HS-27A (cell line): ENCODE results near the gene KRCC1.
A peak's percentile ranks its signal among the peaks of the same experiment; 100 is the strongest.
"Not testable (repeated sequence)": the region's sequence is repeated elsewhere in the genome, so short reads cannot be mapped to it uniquely, and the experiment has no call there.

Source experiments
- DNase-seq: peaks from one replicate; pipeline ENCODE4 v3.0.0-alpha.2; 2012; ENCODE audit warnings: low read depth, missing footprints

KRCC1 gene

DNA sequence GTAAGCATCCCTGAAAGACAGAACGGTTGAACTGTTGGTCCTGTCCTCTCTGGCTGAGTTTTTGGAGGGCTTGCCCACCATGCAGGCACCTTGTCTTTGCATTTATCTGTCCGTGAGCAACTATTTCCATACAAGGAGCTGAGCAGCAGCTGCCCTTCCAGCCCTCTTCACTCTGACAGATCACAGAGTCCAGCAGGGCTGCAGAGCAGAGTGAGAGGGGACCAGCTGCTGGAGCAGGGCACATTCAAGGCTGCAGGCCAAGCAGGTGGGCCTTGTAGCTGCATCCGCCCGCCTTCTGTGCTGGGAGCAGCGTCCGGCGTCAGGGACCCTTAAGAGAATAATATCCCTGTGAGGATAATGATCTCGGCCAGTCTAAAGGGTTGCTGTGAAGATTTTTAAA, 21.5 kb upstream of the KRCC1 start:
- no peak for DNase-seq

DNA sequence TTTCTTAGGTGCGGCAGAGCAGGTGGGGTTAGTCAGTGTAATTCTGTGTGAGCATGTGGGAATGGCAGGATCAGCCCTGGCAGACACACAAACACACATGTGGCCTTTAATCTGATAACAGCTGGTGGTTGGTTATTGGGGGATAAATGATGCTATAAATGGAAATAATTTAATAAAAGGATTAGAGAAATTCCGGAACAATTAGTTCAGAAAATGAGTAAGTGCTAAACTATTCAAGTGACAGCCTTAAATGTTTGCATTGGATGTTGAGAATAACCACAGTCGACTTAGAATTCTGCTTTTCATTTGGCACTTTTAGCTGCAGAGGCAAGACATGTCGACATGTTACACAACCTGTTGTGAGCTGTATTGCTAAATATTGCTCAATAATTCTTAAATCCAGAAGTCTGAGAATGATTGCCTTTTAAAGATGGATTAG, 19.3 kb upstream of the KRCC1 start:
- peak; percentile 36 for DNase-seq

GRCh38 chr2:88074150-88074549, 18.6 kb upstream of the KRCC1 start:
- DNase-seq = no peak

GRCh38 chr2:88071365-88071764, 15.8 kb upstream of the KRCC1 start:
- no peak for DNase-seq

DNA sequence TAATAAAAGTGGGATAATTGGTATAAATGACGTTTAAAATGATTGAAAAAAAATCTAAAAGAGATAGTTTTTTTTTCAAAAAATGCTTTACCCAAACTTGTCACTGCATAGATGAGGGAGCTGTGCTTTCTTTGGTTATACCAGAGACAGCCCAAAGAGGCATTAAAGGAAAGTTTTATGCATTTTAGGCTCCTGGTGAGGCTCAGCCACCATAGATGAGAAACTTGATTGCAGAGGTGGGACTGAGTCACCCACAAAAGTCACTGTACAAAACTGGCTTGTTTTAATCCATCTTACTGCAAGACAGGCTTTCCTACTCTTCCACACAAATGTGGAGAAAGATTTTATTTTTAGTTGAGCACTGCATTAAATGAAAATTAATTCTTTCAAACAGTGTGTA, 14.5 kb upstream of the KRCC1 start:
- no peak for DNase-seq

DNA sequence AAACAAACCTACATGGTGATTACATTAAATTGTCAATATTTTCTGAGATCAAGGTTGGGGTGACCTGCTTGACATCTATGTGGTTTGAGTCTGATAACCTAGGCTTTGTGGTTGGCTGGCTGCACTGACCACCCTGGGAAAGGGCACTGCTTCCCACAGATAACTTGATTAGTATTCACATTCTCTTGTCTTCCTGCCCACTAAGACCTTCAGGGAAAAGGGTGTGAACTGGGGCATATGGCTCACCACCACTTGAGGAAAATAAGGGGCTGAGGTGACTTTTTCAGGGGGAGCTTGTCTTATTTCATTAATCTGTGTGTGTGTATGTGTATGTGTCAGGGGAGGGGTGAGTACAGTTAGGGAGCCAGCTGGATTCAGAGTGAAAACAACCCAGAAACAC, 13.5 kb upstream of the KRCC1 start:
- DNase-seq = no peak

DNA sequence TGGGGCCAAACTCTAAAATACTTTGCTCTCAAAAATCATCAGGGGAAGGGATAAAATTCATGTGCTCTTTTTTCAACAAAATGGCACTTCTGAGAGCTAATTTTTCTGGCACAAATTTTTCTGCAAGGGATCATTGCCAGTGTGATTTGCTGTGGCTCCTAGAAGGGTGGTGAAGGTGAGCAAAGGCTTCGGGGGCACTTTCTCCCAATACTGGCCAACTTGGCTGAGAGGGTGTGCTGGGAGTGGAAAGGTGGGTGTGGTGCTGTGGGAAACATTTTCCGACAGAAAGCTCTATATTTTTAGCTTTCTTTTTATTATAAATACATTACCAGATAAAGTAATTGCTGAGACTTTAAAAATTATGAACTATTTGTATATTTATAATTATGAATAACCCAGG, 12.5 kb upstream of the KRCC1 start:
- DNase-seq = no peak

DNA sequence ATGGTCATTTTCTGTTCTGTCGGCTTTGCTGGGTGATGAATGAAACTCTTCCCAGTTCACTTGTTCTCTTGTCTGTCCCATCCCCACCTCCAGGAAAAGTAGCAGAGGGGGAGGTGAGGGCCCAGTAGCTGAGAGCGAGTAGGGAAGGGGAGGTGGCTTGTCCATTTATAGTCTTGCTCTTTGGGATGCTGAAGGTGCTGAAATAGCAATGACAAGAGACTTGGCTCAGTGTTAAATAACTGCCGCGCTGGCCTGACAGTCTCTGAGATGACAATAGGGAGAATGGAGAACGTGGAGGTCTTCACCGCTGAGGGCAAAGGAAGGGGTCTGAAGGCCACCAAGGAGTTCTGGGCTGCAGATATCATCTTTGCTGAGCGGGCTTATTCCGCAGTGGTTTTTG, 12.0 kb upstream of the KRCC1 start, which contains the start of gene SMYD1:
Gene SMYD1, plus strand, starts transcription at position 228 of the 400 bp plus-strand sequence. Its CDS starts 40 bp downstream, at position 268.
- no peak for DNase-seq

DNA sequence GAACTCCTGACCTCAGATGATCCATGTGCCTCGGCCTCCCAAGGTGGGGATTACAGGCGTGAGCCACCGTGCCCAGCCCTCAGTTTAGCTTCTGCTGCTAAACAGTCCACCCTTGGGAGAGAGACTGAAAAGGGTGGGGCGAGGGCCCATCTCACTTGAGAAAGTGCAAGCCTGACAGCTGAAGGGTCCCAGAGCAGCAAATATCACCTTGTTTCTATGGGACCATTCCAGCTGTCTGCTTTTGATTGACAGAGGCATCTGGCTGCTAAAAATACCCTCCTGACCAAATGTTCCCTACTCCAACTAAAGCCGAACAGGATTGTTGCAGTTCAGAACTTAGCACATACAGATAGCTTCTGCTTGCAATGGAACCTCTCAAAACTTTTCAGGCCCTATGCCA, 11.6 kb upstream of the KRCC1 start:
- no peak for DNase-seq

GRCh38 chr2:88066543-88066942, 11.0 kb upstream of the KRCC1 start:
- no peak for DNase-seq

GRCh38 chr2:88061295-88061694, 5.7 kb upstream of the KRCC1 start:
- DNase-seq = no peak

- no peak for DNase-seq
These were observed 5.3 kb upstream of the KRCC1 start for GRCh38 chr2:88060907-88061275.

DNA sequence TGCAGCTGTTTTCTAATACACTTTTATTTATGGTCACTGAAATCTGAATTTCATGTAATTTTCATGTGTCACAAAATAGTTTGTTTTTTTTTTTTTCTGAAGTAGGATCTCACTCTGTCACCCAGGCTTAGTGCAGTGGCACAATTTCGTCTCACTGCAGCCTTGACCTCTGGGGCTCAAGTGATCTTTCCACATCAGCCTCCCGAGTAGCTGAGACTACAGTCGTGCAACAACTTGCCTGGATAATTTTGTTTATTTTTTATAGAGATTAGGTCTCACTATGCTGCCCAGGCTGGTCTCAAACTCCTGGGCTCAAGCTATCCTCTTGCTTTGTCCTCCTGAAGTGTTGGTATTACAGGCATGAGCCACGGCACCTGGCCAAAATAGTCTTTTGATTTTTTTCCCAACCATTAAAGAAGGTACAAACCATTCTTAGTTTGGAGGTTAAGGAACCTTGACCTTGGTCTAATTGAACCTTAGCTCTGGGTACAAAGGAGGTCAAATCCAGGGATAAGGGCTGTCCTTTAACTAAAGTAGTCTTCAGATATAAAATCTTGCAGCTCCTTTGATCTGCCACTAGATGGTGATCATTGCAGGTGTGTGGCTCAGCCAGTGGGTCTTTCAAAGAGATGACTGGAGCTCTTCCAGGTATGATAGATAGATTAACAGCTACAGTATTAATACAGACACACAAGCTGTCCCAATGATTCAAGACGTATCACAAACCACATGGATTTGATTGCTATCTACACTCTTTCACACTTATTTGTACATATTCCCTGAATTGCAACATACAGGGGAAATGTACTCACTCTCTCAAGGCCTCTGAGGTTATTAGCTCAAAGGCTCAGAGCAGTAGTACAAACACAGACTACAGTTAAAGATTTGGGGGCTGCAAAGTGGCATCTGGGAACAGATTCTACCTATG, 4.7 kb upstream of the KRCC1 start:
- DNase-seq = no peak

DNA sequence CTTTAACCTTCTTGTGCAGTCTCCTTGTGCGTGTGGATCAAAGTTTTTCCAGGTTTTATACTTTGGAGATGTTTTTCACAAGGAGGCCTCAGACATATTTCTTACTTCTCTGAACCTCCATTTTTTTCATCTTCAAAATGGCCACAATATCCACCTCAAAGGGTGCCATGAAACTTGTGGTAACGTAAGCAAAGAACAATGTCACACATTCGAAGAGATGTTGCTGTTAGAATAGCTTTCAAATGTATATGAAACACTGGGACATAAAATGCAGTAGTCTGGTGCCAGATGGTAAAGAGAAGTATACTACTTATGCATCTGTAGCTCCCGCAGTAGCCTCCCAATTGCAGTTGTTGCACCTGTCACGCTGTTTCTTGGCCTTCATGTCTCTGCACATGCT, 2.6 kb upstream of the KRCC1 start:
- no peak for DNase-seq

- DNase-seq = no peak
These were observed 1.9 kb upstream of the KRCC1 start for GRCh38 chr2:88057437-88057844.

DNA sequence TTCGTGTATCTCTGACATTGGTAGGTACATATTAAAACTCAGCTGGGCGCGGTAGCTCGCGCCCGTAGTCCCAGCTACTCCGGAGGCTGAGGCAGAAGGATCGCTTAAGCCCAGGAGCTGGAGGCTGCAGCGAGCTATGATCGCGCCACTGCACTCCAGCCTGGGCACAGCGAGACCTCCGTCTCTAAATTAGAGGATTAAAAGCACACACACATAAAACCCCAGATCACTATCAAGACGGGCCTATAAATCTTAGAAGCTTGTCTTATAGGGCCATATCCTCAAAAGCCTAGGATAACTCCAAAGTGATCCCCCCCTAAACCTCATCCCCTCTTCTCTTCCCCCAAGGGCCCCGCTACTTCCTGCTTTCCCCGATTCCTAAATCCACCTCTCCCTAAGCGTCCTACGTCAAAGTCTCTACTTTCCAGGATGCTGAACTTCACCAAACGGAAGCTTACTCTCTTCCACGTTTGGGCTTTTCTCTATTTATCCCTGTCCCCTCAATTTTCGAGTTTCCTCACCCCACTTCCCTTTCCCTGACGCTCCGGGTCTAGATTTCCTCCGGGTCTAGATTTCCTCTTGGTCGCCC, 707 bp downstream of the KRCC1 start:
- DNase-seq = no peak

DNA sequence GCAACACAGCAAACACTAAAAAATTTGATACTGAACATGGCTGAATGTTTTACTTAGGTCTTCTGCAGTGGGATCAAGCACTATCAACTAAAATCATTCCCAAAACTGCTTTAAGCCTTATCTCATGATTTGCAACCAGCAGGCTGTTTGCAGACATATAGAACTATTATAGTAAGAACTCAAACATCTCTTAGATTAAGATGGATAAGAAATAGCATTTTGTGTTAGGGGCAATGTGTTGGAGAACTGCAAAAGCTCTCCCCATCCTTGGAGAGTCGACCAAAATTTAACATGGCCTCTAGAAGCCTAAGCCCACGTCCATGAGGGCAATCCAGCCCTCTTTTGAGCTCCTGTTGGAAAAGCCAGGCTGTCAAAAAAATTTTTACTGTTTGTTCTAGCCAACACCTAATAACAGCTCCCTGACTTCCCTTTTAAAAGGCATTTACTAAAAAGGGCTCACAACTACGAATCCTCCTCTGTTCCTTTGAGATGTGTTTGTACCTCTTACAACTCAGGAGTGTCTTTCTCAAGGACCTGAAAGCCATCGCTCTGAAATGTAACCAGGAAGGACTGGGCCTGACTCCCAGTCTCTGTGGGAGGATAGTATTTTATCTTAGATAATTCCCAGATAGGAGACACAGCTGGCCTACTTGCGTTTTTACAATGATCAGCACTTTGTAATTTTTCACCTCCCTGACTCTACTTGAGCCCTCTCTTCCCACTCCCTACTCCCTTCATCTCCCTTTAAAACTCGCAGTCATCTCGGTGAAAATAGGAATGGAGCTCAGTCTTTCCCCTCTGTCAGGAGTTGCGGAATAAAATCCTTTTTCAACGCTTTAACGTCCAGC, 1.4 kb downstream of the KRCC1 start:
- no peak for DNase-seq

- DNase-seq = no peak
These were observed 2.3 kb downstream of the KRCC1 start for GRCh38 chr2:88053296-88053695.

- DNase-seq = no peak
These were observed 3.8 kb downstream of the KRCC1 start for GRCh38 chr2:88051792-88052191.

- DNase-seq = no peak
These were observed 6.0 kb downstream of the KRCC1 start for GRCh38 chr2:88049622-88050021.

GRCh38 chr2:88048541-88048940, 7.0 kb downstream of the KRCC1 start:
- DNase-seq = no peak

DNA sequence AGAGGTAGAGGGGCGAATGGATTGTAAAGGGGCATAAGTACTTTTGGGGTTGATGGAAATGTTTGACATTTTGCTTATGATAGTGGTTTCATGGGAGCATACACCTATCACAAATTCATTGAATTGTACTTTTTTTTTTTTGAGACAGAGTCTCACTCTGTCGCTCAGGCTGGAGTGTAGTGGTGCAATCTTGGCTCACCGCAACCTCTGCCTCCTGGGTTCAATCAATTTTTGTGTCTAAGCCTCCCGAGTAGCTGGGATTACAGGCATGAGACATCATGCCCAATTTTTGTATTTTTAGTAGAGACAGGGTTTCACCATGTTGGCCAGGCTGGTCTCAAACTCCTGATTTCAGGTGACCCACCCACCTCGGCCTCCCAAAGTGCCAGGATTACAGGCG, 10.0 kb downstream of the KRCC1 start:
- not testable (repeated sequence) for DNase-seq

- DNase-seq = no peak
These were observed 13.1 kb downstream of the KRCC1 start for GRCh38 chr2:88042476-88042875.
